ENCODE results near the gene AK4.

The AK4 gene

GRCh38 chr1:65176591-65176990 lies 28.6 kb downstream of the AK4 start:
- DNase-seq = no peak

- DNase-seq = no peak
These were observed 29.5 kb downstream of the AK4 start for GRCh38 chr1:65177457-65177856.

- no peak for DNase-seq
These were observed 30.2 kb downstream of the AK4 start for GRCh38 chr1:65178235-65178634.

GRCh38 chr1:65179148-65179547 lies 31.1 kb downstream of the AK4 start:
- no peak for DNase-seq

- DNase-seq = no peak
These were observed 33.0 kb downstream of the AK4 start for GRCh38 chr1:65180977-65181376.

GRCh38 chr1:65182658-65183268 lies 34.8 kb downstream of the AK4 start:
- DNase-seq = no peak

GRCh38 chr1:65189576-65190115 lies 41.6 kb downstream of the AK4 start:
- no peak for DNase-seq

GRCh38 chr1:65190229-65190628 lies 42.2 kb downstream of the AK4 start:
- DNase-seq = no peak

GRCh38 chr1:65193129-65193695 lies 45.2 kb downstream of the AK4 start:
- DNase-seq = no peak

GRCh38 chr1:65195495-65196417 lies 47.8 kb downstream of the AK4 start:
- DNase-seq = no peak

GRCh38 chr1:65196926-65197325 lies 48.9 kb downstream of the AK4 start:
- DNase-seq = no peak

GRCh38 chr1:65197636-65198035 lies 49.6 kb downstream of the AK4 start:
- DNase-seq = no peak

GRCh38 chr1:65198096-65198495 lies 50.1 kb downstream of the AK4 start:
- DNase-seq = no peak

- DNase-seq = no peak
These were observed 52.4 kb downstream of the AK4 start for GRCh38 chr1:65200411-65200810.

GRCh38 chr1:65206836-65207235 lies 58.8 kb downstream of the AK4 start:
- no peak for DNase-seq

GRCh38 chr1:65207317-65207716 lies 59.3 kb downstream of the AK4 start:
- DNase-seq = no peak

- no peak for DNase-seq
These were observed 60.6 kb downstream of the AK4 start for GRCh38 chr1:65208563-65208973.

- peak; percentile 6 to 21 for DNase-seq
These were observed 61.2 kb downstream of the AK4 start for GRCh38 chr1:65209005-65209885.

GRCh38 chr1:65210325-65210724 lies 62.3 kb downstream of the AK4 start:
- DNase-seq = no peak

GRCh38 chr1:65211331-65211730 lies 63.3 kb downstream of the AK4 start:
- no peak for DNase-seq

GRCh38 chr1:65213271-65214023 lies 65.4 kb downstream of the AK4 start:
- DNase-seq = no peak

All from NCI-H2081 (cell line).